Activated naive CD4-positive, alpha-beta T cell treated with anti-CD3 and anti-CD28 coated beads, Interleukin-2, amount 50 U/mL, for 72 hours (primary cell): Measurements from ENCODE around the gene RNF223. TPM values are rescaled to one million over a fixed set of nuclear protein-coding genes. Genes with fewer than 3 reads are reported as not detected.
A peak's percentile ranks its signal among the peaks of the same experiment; 100 is the strongest.

ENCODE experiments used
- ATAC-seq, 2 donors: fragments of 150-1000 bp; cut with Tn5 transposase; 2 replicates each; pipeline ENCODE4 v1.10.0; 2021; ENCODE audit warnings: mild to moderate bottlenecking in 2 of 2, moderate library complexity in 2 of 2
- DNase-seq, 2 donors: peaks; one replicate each; pipeline ENCODE4 v3.0.0; 2021 to 2022; ENCODE audit warnings: low spot score in 2 of 2
- H3K27ac Mint-ChIP-seq, 2 donors: one replicate each; pipeline ENCODE4 v1.8.0; 2022; ENCODE audit warnings: mild to moderate bottlenecking in 2 of 2, mixed read lengths in 2 of 2
- H3K36me3 Mint-ChIP-seq, 2 donors: one replicate each; pipeline ENCODE4 v1.8.0; 2022; ENCODE audit warnings: mixed read lengths in 2 of 2
- H3K9me3 Mint-ChIP-seq, 2 donors: one replicate each; pipeline ENCODE4 v1.8.0; 2022; ENCODE audit warnings: mixed read lengths in 2 of 2
- total RNA-seq, 2 donors: library from RNA; stranded (reverse); gene quantifications; one replicate each; pipeline ENCODE4 v1.2.3, GENCODE V29; 2022

The RNF223 gene
- total RNA-seq, 2 donors from 2014 or later = not detected

DNA sequence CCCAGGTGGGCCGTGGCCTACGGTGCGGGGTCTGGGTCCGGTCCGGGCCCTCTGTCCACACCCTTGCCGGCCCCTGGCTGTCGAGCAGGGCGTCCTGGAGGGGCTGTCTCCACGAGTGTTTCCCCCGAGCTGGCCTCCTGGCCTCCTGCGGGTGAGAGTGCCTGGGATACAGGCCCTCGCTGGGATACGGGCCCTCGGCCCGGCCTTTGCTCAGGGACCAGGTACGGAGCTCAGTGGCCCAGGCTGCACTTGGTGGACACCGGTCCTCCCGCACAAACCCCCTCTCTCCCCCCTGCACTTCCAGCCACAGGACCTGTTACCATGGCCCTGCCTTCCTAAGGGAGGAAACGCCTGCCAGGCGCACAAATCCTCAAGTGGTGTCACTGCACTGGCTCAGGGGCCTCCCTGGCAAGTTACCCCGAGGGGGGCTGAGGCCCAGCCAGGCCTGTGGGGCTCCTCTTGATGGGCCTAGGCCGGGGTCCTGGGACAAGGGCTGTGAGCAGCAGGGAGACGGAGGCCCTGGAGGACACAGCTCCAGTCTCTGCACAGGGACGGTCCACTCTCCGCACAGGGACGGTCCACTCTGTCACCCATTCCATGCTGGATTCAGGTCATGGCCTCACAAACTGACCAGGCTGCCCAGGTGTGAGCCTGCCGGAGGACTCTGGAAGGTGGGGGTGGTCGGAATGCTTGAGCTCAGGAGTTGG, 18.2 kb upstream of the RNF223 start:
- ATAC-seq (no peak), DNase-seq (no peak)
- Mint-ChIP-seq H3K9me3 (no peaks in the 10 kb centered on the region), H3K27ac (no peak overlapping the region), H3K36me3 (no peaks in the 10 kb centered on the region)

- ATAC-seq = peak in 1 of 2 donors; percentile 33
- Mint-ChIP-seq H3K9me3 (no peaks in the 10 kb centered on the region), H3K36me3 (no peaks in the 10 kb centered on the region), H3K27ac (no peak overlapping the region)
- DNase-seq = no peak
Observed at GRCh38 chr1:1091344-1092148, 17.4 kb upstream of the RNF223 start.

GRCh38 chr1:1090424-1091343, 16.6 kb upstream of the RNF223 start:
- ATAC-seq = no peak

DNA sequence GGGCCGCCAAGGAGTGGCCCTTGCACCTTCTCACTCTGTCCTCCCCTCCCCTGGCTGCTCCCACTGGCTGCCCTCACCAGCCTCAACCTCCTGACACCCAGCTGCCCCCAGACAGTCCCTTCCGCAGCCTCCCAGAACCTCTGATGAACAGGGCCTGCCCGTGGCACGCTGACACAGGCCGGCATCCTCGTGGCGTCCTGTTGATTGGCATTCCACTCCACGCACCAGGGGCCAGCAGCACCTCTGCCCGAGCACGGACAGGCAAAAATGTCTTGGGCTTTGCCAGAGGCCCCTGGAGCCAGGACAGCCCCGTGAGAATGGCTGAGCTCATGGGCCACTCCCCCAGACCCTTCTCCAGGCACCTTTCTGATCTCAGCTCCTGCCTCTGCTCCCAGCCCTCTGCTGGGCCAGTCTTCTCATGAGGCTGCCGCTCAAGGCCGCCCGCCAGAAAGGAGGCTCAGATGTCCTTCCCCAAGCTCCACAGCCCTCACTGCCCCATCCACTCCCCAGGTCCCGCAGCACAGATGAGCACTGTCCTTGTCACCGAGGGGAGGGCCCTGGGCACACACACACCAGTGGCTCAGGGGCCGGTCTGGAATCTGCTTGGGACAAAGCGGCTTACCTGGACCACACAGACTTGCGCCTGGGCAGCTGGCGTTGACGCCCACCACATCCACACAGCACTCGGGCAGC, 15.8 kb upstream of the RNF223 start:
- ATAC-seq (no peak), DNase-seq (no peak)
- no peaks in the 10 kb centered on the region for H3K36me3 Mint-ChIP-seq
- H3K9me3 Mint-ChIP-seq = no peaks in the 10 kb centered on the region
- no peak overlapping the region for H3K27ac Mint-ChIP-seq

More at GRCh38 chr1:1090424-1091343, 16.6 kb upstream of the RNF223 start:
- DNase-seq = no peak
- Mint-ChIP-seq H3K9me3 (no peaks in the 10 kb centered on the region), H3K36me3 (no peaks in the 10 kb centered on the region), H3K27ac (no peak overlapping the region)

GRCh38 chr1:1088801-1089680, 14.9 kb upstream of the RNF223 start:
- Mint-ChIP-seq H3K27ac (no peak overlapping the region), H3K9me3 (no peaks in the 10 kb centered on the region), H3K36me3 (no peaks in the 10 kb centered on the region)
- DNase-seq (no peak), ATAC-seq (no peak)

DNA sequence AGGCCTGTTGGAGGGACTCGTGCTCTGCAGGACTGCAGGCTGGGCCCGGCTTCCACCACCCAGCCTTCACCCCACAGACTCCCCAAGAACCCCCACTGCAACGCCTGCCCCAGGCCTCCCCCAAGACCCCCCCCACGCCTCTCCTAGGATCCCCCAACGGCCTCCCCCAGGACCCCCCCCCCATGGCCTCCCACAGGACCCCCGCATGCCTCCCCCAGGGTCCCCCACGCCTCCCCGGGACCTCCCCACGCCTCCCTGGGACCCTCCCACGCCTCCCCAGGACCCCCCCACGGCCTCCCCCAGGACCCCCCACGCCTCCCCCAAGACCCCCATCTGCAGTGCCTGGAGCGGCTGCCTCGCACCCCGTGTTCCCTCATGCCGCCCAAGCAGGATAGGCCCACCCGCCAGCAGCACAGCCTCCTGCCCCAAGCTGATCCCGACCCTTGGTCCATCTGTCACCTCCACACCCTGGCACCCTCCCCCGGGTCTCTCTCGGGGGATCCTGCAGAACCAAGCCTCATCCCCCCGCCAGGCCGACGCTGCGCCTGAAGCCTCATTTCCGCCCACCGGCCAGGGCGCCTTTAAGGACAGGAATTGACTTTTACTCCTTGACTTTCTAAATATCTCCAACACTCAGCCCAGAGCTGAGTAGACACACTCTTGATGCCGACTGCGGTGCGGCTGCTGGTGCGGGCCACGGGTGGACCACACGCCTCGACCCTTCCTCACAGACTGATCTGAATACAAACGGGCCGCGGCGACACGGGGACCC, 14.1 kb upstream of the RNF223 start:
- ATAC-seq (no peak), DNase-seq (no peak)
- Mint-ChIP-seq H3K9me3 (no peaks in the 10 kb centered on the region), H3K36me3 (no peaks in the 10 kb centered on the region), H3K27ac (no peak overlapping the region)

- Mint-ChIP-seq H3K36me3 (no peaks in the 10 kb centered on the region), H3K27ac (no peak overlapping the region), H3K9me3 (no peaks in the 10 kb centered on the region)
- DNase-seq (no peak), ATAC-seq (no peak)
Observed at GRCh38 chr1:1087351-1088028, 13.4 kb upstream of the RNF223 start.

- Mint-ChIP-seq H3K36me3 (no peaks in the 10 kb centered on the region), H3K27ac (peak overlapping the region in 1 of 2 donors; percentile 0), H3K9me3 (no peaks in the 10 kb centered on the region)
- DNase-seq (no peak), ATAC-seq (no peak)
Observed at GRCh38 chr1:1086911-1087341, 12.8 kb upstream of the RNF223 start.

DNA sequence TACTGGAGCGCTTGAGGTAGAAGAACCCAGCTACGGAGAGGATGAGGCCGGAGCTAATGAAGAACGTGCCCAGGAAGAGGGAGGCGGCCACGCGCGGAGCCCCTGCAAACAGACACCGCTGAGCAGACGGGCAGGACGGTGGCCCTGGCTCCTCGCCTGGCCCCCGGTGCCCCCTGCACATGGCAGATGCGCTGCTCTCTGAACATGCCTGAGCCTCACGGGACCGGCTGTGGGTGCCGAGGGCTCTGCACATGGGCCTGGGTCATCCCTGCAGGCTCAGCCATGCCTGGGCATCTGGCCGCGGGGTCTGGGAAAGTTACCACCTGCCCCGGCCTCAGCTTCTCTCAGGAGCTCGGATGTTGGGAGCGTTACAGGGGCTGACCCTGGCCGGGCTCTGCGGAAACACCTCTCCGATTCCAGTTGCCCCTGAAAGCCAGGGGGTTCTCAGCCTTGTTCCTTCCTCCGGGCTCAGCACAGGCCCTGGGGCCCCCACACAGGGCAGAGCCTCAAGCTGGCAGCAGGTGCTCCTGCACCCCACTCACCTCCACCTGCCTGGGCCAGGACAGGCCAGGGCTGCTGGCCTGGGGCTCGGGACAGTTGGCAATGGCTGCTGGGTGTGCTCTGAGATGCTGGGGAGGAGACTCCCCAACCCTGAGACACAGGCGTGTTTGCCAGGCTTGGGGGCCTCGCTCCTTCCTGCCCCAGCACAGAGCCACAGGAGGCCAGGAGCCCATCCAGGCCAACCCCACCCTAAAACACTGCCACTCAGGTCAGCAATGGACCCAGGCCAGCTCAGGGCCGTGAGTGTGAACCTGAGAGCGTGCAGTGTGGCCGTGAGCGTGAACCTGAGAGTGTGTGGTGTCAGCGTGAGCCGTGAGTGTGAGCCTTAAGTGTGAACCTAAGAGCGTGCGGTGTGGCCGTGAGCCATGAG, 12.1 kb upstream of the RNF223 start:
- ATAC-seq (peak in 1 of 2 donors; percentile 4), DNase-seq (no peak)
- Mint-ChIP-seq H3K9me3 (no peaks in the 10 kb centered on the region), H3K27ac (peak overlapping the region in 1 of 2 donors; percentile 0), H3K36me3 (no peaks in the 10 kb centered on the region)

DNA sequence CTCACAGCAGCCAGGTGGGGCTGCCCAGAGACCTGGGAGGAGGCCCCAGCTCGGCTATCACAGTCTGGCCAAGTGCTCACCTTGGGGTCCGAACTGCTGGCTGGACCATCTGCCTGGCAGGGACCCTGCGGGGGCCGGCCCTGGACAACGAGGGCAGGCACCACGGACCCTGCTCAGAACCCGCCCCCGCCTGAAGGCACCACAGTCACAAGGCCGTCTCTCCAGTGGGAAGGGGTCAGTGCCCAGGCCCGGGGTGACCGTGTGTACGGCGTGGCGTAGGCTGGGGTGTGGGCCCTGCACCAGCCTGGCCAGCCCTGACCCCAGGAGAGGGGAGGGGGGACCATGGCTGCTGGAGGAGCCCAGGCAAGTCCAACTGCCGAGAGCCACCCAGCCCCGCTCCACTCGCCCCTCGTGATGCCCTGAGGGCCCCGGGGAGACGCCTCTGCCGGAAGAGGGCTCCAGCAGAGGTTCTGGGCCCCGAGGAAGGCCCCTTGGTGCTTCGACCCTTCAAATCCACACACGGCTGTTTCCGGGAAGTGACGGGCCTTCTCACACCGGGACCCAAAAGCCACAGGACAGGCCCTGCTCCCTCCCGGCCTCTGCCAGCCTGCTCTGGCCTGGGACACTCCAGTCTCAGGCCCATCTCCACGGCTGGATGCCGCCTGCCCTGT, 11.2 kb upstream of the RNF223 start:
- ATAC-seq = no peak
- no peaks in the 10 kb centered on the region for H3K9me3 Mint-ChIP-seq
- H3K27ac Mint-ChIP-seq = no peak overlapping the region
- no peak for DNase-seq
- H3K36me3 Mint-ChIP-seq = no peaks in the 10 kb centered on the region

DNA sequence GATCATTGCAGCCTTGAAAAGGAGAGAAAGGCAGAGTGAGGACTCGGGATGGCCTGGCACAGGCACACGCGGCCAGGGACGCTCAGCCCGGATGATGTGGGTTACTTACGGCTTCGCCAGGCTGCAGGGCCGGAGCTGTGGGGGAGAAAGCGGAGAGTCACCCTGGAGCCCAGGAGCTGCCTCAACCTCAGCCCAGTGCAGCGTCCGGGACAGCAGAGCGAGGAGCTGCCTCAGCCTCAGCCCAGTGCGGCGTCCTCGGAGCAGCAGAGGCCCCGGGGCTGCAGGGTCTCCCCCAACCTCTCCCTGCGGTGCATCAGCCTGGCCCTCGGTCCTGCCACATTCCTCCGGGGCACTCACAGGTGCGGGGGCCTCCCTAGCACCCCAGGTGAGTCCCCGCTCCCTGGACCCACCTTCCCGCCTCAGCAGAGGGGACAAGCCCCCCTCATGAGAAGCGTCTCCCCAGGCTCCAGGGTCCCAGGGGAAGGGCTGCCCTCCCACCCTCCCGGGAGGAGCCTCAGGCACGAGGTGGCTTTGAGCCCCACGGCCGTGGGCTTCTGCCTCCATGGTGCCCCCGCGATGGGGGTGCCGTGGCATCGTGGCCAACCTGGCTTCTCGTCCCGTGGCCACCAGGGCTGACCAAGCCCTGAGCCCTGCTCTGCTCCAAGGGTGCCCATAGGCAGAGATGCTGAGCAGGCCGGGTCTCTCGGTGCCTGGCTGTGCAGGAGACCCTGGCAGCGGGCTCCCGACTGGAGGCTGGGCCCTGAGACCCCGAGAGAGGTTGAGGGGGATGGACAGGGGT, 10.5 kb upstream of the RNF223 start:
- Mint-ChIP-seq H3K9me3 (no peaks in the 10 kb centered on the region), H3K27ac (no peak overlapping the region), H3K36me3 (no peaks in the 10 kb centered on the region)
- ATAC-seq (no peak), DNase-seq (no peak)
